Fibroblast of mammary gland (primary cell): Measurements from ENCODE around the gene GOLGA3.
"Not testable (repeated sequence)": the region's sequence is repeated elsewhere in the genome, so short reads cannot be mapped to it uniquely, and the experiment has no call there.

Experiments used
- DNase-seq: peaks from one replicate; pipeline ENCODE4 v3.0.0-alpha.2; 2010; ENCODE audit warnings: low read depth
- H3K4me3 ChIP-seq: 2 replicates; pipeline ENCODE4 v1.5.1; 2011; ENCODE audit warnings: low read depth, mild to moderate bottlenecking, low read length, moderate library complexity; ENCODE audit not compliant: control insufficient read depth
- TF ChIP-seq, protein P1 (sequence below): conservative IDR thresholded peaks from 2 replicates; pipeline ENCODE4 v1.5.1; 2011; ENCODE audit warnings: low read depth, low read length, inconsistent platforms; ENCODE audit not compliant: control insufficient read depth, insufficient read depth

GOLGA3 gene

DNA sequence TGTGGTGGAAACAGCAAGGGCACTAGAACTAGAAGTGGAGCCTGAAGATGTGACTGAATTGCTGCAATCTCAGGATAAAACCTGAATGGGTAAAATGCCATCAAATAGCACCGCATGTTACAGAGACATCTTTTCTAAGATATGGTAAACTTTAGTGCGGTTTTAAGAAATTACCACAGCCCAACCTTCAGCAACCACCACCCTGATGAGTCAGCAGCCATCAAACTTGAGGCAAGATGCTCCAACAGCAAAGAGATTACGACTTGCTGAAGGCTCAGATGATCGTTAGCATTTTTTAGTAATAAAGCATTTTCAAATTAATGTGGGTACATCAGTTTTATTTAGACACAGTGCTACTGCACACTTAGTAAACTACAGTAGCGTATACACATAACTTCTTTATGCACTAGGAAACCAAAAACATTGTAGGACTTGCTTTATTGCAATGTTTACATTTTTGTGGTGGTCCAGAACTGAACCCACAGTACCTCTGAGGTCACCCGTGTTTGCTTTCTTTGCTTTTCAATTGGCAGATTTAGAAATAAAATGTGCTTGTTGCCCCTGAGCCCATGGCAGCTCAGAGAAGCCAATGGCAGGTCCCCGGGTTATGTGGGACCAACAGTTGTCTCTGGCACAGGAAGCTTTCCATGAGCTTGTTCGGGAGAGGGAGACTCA, 15.9 kb downstream of the GOLGA3 start:
- TF ChIP-seq, protein P1, sequence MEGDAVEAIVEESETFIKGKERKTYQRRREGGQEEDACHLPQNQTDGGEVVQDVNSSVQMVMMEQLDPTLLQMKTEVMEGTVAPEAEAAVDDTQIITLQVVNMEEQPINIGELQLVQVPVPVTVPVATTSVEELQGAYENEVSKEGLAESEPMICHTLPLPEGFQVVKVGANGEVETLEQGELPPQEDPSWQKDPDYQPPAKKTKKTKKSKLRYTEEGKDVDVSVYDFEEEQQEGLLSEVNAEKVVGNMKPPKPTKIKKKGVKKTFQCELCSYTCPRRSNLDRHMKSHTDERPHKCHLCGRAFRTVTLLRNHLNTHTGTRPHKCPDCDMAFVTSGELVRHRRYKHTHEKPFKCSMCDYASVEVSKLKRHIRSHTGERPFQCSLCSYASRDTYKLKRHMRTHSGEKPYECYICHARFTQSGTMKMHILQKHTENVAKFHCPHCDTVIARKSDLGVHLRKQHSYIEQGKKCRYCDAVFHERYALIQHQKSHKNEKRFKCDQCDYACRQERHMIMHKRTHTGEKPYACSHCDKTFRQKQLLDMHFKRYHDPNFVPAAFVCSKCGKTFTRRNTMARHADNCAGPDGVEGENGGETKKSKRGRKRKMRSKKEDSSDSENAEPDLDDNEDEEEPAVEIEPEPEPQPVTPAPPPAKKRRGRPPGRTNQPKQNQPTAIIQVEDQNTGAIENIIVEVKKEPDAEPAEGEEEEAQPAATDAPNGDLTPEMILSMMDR, result no peak
- peak; percentile 58 for DNase-seq
- H3K4me3 ChIP-seq, result no peak overlapping the region

DNA sequence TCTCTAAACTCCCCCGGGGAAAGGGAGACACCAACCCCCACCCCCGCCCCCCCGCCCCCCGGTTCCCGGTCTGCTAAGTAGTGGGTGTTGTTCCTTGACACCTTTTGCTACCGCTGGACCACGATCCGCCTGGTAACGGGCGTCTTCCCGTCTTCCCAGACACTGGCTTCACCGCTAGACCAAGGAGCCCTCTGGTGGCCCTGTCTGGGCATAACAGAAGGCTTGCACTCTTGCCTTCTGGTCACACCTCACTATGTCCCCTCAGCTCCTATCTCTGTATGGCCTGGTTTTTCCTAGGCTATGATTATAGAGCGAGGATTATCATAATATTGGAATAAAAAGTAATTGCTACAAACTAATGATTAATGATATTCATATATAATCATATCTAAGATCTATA, 19.3 kb downstream of the GOLGA3 start:
- TF ChIP-seq, protein P1, result peak; percentile 42
- not testable (repeated sequence) for H3K4me3 ChIP-seq
- peak; percentile 55 for DNase-seq

DNA sequence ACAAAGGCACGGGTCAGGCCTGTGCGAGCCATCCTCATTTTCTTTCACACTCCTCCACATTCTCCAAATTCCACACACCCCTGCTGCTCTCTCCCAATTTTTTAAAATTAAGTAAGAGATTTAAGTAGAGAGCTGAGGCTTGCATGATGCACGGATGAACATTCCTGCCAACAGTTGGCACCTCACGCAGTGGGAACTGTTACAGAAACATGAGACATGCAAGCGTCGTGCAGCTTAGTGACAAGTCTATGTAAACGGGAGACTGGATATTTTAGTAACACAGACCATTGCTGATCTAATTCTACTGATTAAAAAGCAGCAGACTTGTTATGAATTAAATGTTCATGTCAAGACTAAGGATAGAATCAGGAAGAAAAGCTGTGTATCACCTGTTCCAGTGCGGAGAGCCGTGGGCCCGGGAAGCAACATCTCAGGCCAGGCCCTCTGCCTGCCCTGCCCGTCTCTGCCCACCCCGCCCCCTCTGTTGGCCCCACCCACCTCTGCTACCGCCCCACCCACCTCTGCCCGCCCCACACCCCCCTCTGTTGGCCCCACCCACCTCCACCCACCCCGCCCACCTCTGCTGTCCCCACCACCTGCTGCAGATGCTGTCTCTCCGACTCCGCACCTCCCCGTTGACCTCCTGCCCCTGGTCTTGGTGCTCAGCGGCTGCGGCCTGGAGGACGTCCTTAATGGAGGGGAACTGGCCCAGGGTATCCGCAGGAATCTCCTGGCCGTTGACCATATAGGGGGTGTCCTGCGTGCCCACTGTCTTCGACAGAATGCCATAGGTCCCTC, 21.2 kb downstream of the GOLGA3 start:
- no peak for DNase-seq
- TF ChIP-seq, protein P1, result no peak
- no peak overlapping the region for H3K4me3 ChIP-seq

DNA sequence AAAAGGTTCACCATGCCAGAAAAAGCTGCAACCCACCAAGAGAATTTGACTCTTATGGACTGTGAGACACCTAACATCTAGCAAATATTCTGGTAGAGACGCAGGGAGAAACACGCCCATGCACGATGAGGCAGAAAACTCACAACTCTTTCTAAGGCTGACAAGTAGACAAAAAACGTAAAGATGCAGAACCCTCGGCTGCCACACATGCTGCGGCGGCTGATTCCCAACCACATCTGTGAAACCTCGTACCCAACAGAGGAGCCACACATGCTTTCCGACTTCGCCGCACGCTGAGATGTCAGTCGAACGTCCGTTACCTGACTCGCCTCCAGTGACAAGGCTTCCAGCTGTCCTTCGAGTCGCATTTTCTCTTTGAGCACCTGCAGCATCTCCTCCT, 21.8 kb downstream of the GOLGA3 start:
- no peak for DNase-seq
- H3K4me3 ChIP-seq, result no peak overlapping the region
- TF ChIP-seq, protein P1, result no peak

DNA sequence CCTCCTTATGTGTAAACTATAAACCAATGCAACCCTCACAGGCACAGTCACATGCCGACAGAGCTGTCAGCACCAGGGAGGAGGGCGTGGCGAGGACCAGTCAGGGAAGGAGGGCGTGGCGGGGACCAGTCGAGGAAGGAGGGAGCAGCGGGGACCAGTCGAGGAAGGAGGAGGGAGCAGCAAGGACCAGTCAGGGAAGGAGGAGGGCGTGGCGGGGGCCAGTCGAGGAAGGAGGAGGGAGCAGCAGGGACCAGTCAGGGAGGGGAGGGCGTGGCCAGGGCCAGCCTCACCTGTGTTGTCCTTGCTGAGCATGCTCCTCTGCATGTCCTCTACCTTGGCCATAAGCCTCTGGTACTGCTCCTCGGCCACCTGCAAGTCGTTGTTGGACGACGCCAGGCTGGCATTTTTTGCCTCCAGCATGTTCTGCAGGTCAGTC, 24.2 kb downstream of the GOLGA3 start:
- TF ChIP-seq, protein P1, result no peak
- H3K4me3 ChIP-seq, result no peak overlapping the region
- DNase-seq, result peak; percentile 59

DNA sequence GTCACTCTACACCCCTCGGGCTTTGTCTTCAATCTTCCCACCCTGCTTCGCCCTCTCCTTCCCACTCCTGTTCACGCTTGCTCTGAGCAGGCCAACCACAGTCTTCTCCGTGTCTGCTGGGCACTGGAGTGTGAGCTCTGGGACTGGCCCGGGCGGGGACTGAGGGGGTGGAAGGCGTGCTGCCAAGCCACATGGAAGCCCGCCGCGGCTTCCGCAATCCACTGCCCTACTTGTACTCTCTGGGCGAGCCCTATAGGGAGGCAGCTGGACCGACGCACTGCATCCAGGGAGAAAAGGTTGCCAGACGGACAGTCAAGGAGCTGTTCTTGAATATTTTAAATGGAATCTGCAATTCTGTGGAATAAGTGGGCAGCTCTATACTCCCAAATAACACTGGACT, 24.8 kb downstream of the GOLGA3 start:
- DNase-seq, result peak; percentile 88
- no peak overlapping the region for H3K4me3 ChIP-seq
- TF ChIP-seq, protein P1, result no peak
